HepG2 (cell line): ENCODE results near the gene DNAJC11. TPM values are rescaled to one million over a fixed set of nuclear protein-coding genes. Genes with fewer than 3 reads are reported as not detected.

Source experiments
- FOXK1 ChIP-seq: sonication (generic); formaldehyde crosslinking; IDR thresholded peaks from 2 replicates; pipeline ENCODE4 v1.4.0; 2020; ENCODE audit warnings: low read depth, missing genetic modification reagents, borderline replicate concordance
- JDP2 ChIP-seq: sonication (generic); formaldehyde crosslinking; IDR thresholded peaks from 2 replicates; pipeline ENCODE4 v1.8.1; 2022; ENCODE audit warnings: missing genetic modification reagents, borderline replicate concordance
- PRDM10 ChIP-seq: sonication (generic); formaldehyde crosslinking; IDR thresholded peaks from 2 replicates; pipeline ENCODE4 v1.4.0; 2020; ENCODE audit warnings: low read depth, missing genetic modification reagents
- SRSF1 ChIP-seq: fragments of 200-400 bp; formaldehyde crosslinking; optimal IDR thresholded peaks from 2 replicates; pipeline ENCODE3; 2017; ENCODE audit warnings: mild to moderate bottlenecking, low read depth, low read length, moderate library complexity
- TERF1 ChIP-seq: sonication (generic); formaldehyde crosslinking; IDR thresholded peaks from 2 replicates; pipeline ENCODE4 v1.8.0; 2022; ENCODE audit warnings: mild to moderate bottlenecking, missing genetic modification reagents, moderate library complexity
- TRAFD1 ChIP-seq: sonication (generic); formaldehyde crosslinking; IDR thresholded peaks from 2 replicates; pipeline ENCODE4 v1.5.1; 2020; ENCODE audit warnings: missing genetic modification reagents, mild to moderate bottlenecking, borderline replicate concordance
- ZBTB39 ChIP-seq: sonication (generic); formaldehyde crosslinking; IDR thresholded peaks from 2 replicates; pipeline ENCODE4 v1.5.0; 2020; ENCODE audit warnings: missing genetic modification reagents
- ZHX2 ChIP-seq, 2 experiments: sonication (generic) in 1 of 2; formaldehyde crosslinking in 1 of 2; IDR thresholded peaks; 2 replicates each; pipeline versions ENCODE4 v1.6.1 to v1.9.0; 2014 to 2022; ENCODE audit warnings: antibody characterized with exemption in 1 of 2, borderline replicate concordance in 1 of 2, inconsistent platforms in 1 of 2, low read depth in 1 of 2, missing genetic modification reagents in 1 of 2
- ZNF224 ChIP-seq: sonication (generic); formaldehyde crosslinking; IDR thresholded peaks from 2 replicates; pipeline ENCODE4 v1.5.0; 2020; ENCODE audit warnings: mild to moderate bottlenecking, missing genetic modification reagents
- ZNF446 ChIP-seq: sonication (generic); formaldehyde crosslinking; IDR thresholded peaks from 2 replicates; pipeline ENCODE4 v1.5.0; 2020; ENCODE audit warnings: mild to moderate bottlenecking, missing genetic modification reagents
- ZNF580 ChIP-seq: IDR thresholded peaks from 2 replicates; pipeline ENCODE4 v1.6.1; 2016; ENCODE audit warnings: low read depth, borderline replicate concordance
- polyA plus RNA-seq, 8 experiments: library from polyadenylated mRNA; depleted of rRNA in 3 of 8; stranded (reverse) in 7 of 8; unstranded in 1 of 8; fragments of >200 nt; fragmentation: Illumina TruSeq in 4 of 8; extraction: Trizol in 4 of 8; gene quantifications; 2 replicates each; pipeline versions ENCODE4 v1.2.1 to v1.2.3, GENCODE V29; 2011 to 2016; ENCODE audit warnings: low read depth in 4 of 8, missing spikeins in 1 of 8, mixed read lengths in 1 of 8; ENCODE audit not compliant: insufficient read depth in 1 of 8
- total RNA-seq, 5 experiments: library from RNA; depleted of rRNA; stranded (reverse); fragments of >200 nt; fragmentation: Illumina TruSeq; extraction: Trizol; gene quantifications; 2 replicates each; pipeline ENCODE4 v1.2.3, GENCODE V29; 2016; ENCODE audit warnings: low read depth in 1 of 5

Gene DNAJC11
- total and polyA plus RNA-seq, 2 of the 13 experiments (the other 11 are each of a cell fraction or from before 2014, with no cell fraction given): 25.1 to 47.6 TPM

GRCh38 chr1:6613361-6614018 lies 88.1 kb downstream of the DNAJC11 start, which contains the start of gene PHF13 (continued):
- no peak for TF ChIP-seq ZHX2 (IDR thresholded peaks at IDR 0.05; ENCODE audit: low read depth)
- no peak for TF ChIP-seq ZHX2 (CRISPR knock-in tag; IDR thresholded peaks at IDR 0.05; ENCODE audit: borderline replicate concordance)
- TF ChIP-seq ZBTB39 (CRISPR knock-in tag): no peak
- no peak for TF ChIP-seq ZNF580
- peak; percentile 82; the same call in 1 of the 2 replicates for TF ChIP-seq FOXK1
- no peak for TF ChIP-seq SRSF1
- no peak for TF ChIP-seq ZNF224 (CRISPR knock-in tag)
- TF ChIP-seq JDP2 (CRISPR knock-in tag): no peak
- TF ChIP-seq TERF1 (CRISPR knock-in tag): no peak
- no peak for TF ChIP-seq TRAFD1 (CRISPR knock-in tag)
- TF ChIP-seq ZNF446 (CRISPR knock-in tag): no peak
- peak; percentile 66; the same call in 1 of the 2 replicates for TF ChIP-seq PRDM10
